Posterior cingulate gyrus (tissue), 11 donors: ENCODE results near the gene NR3C1.

ENCODE experiments used
- DNase-seq, 10 donors: peaks; one replicate each; pipeline versions ENCODE4 v3.0.0 to v3.0.0-alpha.2; 2020 to 2021; ENCODE audit warnings: mixed read lengths in 3 of 10
- intact Hi-C: fragments of 100-400 bp; cut with DNase I; formaldehyde crosslinking; loops from one replicate; pipeline ENCODE4 v1.15.1; 2023

Gene NR3C1

GRCh38 chr5:143245929-143246561 lies 157.4 kb downstream of the NR3C1 start:
- peak in 6 of 10 donors; percentile 39 to 92 (median 55) for DNase-seq
- intact Hi-C loops = no loop called here

GRCh38 chr5:143244990-143245389 lies 158.5 kb downstream of the NR3C1 start:
- intact Hi-C loops = no loop called here
- DNase-seq = no peak

- peak in 5 of 10 donors; percentile 20 to 89 (median 64) for DNase-seq
- intact Hi-C loops = no loop called here
Observed at GRCh38 chr5:143244000-143244736, 159.3 kb downstream of the NR3C1 start.

GRCh38 chr5:143243103-143243502 lies 160.4 kb downstream of the NR3C1 start:
- intact Hi-C loops = no loop called here
- DNase-seq = no peak

GRCh38 chr5:143241892-143242291 lies 161.6 kb downstream of the NR3C1 start:
- intact Hi-C loops = no loop called here

GRCh38 chr5:143239882-143240518 lies 163.5 kb downstream of the NR3C1 start:
- intact Hi-C loops = no loop called here
- no peak for DNase-seq

More at GRCh38 chr5:143241892-143242291, 161.6 kb downstream of the NR3C1 start:
- no peak for DNase-seq

GRCh38 chr5:143238620-143239019 lies 164.9 kb downstream of the NR3C1 start:
- DNase-seq = no peak
- intact Hi-C loops = no loop called here

- no peak for DNase-seq
- intact Hi-C loops = no loop called here
Observed at GRCh38 chr5:143237664-143238063, 165.8 kb downstream of the NR3C1 start.

GRCh38 chr5:143236682-143237081 lies 166.8 kb downstream of the NR3C1 start:
- DNase-seq = no peak
- intact Hi-C loops = no loop called here

- intact Hi-C loops = no loop called here
- DNase-seq = peak in 1 of 10 donors; percentile 77
Observed at GRCh38 chr5:143235423-143235822, 168.1 kb downstream of the NR3C1 start.

GRCh38 chr5:143234162-143234842 lies 169.2 kb downstream of the NR3C1 start:
- intact Hi-C loops = no loop called here
- DNase-seq = no peak

- intact Hi-C loops = no loop called here
- no peak for DNase-seq
Observed at GRCh38 chr5:143233031-143233430, 170.5 kb downstream of the NR3C1 start.

- no peak for DNase-seq
- intact Hi-C loops = no loop called here
Observed at GRCh38 chr5:143231973-143232812, 171.3 kb downstream of the NR3C1 start.

- intact Hi-C loops = no loop called here
- no peak for DNase-seq
Observed at GRCh38 chr5:143231416-143231815, 172.1 kb downstream of the NR3C1 start.

- intact Hi-C loops = no loop called here
- DNase-seq = no peak
Observed at GRCh38 chr5:143230676-143230996, 172.8 kb downstream of the NR3C1 start.

- peak in 8 of 10 donors; percentile 15 to 90 (median 42) for DNase-seq
- intact Hi-C loops = no loop called here
Observed at GRCh38 chr5:143229896-143230675, 173.4 kb downstream of the NR3C1 start.

- DNase-seq = no peak
- intact Hi-C loops = no loop called here
Observed at GRCh38 chr5:143229426-143229895, 174.0 kb downstream of the NR3C1 start.

GRCh38 chr5:143228597-143229293 lies 174.7 kb downstream of the NR3C1 start:
- DNase-seq = no peak
- intact Hi-C loops = no loop called here
